GM12891 (cell line): ENCODE results near the gene SLCO3A1.

Experiments
- DNase-seq: peaks from one replicate; pipeline ENCODE4 v3.0.0; 2011; ENCODE audit warnings: low spot score; ENCODE audit not compliant: insufficient read length
- FAIRE-seq: peaks from 2 replicates; lab custom pipeline; 2011; peaks lifted over from hg19 to GRCh38; lab: Jason Lieb, UNC
- PAX5 ChIP-seq: IDR thresholded peaks from 2 replicates; pipeline ENCODE4 v1.6.1; 2011; ENCODE audit warnings: low read length, moderate library complexity, mild to moderate bottlenecking; ENCODE audit not compliant: insufficient read depth, severe bottlenecking
- POLR2A ChIP-seq: IDR thresholded peaks from 2 replicates; pipeline ENCODE4 v1.6.1; 2011; ENCODE audit warnings: low read depth, low read length, control low read depth
- POLR2AphosphoS5 ChIP-seq: IDR thresholded peaks from 2 replicates; pipeline ENCODE4 v1.6.1; 2011; ENCODE audit warnings: low read depth, low read length, control low read depth
- POU2F2 ChIP-seq: IDR thresholded peaks from 2 replicates; pipeline ENCODE4 v1.6.1; 2011; ENCODE audit warnings: low read depth, mild to moderate bottlenecking, control low read depth, low read length, moderate library complexity
- SPI1 ChIP-seq: IDR thresholded peaks from 2 replicates; pipeline ENCODE4 v1.6.1; 2011; ENCODE audit warnings: low read depth, low read length, control low read depth
- TAF1 ChIP-seq: IDR thresholded peaks from 2 replicates; pipeline ENCODE4 v1.6.1; 2011; ENCODE audit warnings: low read depth, low read length, control low read depth

Gene SLCO3A1

GRCh38 chr15:91879158-91879557 lies 25.6 kb downstream of the SLCO3A1 start:
- FAIRE-seq (no peak), DNase-seq (no peak)
- TF ChIP-seq POLR2A (no peak), SPI1 (no peak), POLR2AphosphoS5 (no peak), TAF1 (no peak), PAX5 (no peak), POU2F2 (no peak)

- no peak for FAIRE-seq
- DNase-seq, result no peak
- TF ChIP-seq POLR2A (no peak), TAF1 (no peak), POLR2AphosphoS5 (no peak), POU2F2 (no peak), SPI1 (no peak), PAX5 (no peak)
Measured at GRCh38 chr15:91880373-91880772, 26.9 kb downstream of the SLCO3A1 start.

GRCh38 chr15:91881569-91882297 lies 28.2 kb downstream of the SLCO3A1 start:
- DNase-seq (no peak), FAIRE-seq (no peak)
- no peak for TF ChIP-seq POLR2AphosphoS5
- TF ChIP-seq TAF1, result no peak
- no peak for TF ChIP-seq PAX5
- TF ChIP-seq POU2F2, result no peak
- TF ChIP-seq SPI1, result no peak
- TF ChIP-seq POLR2A, result no peak

GRCh38 chr15:91882858-91883586 lies 29.5 kb downstream of the SLCO3A1 start:
- TF ChIP-seq POU2F2, result no peak
- no peak for TF ChIP-seq PAX5
- no peak for TF ChIP-seq TAF1
- no peak for TF ChIP-seq POLR2AphosphoS5
- TF ChIP-seq POLR2A, result no peak
- no peak for TF ChIP-seq SPI1
- DNase-seq (no peak), FAIRE-seq (no peak)

- TF ChIP-seq POLR2AphosphoS5 (no peak), PAX5 (no peak), POU2F2 (no peak), SPI1 (no peak), TAF1 (no peak), POLR2A (no peak)
- no peak for FAIRE-seq
- no peak for DNase-seq
Measured at GRCh38 chr15:91884606-91885005, 31.1 kb downstream of the SLCO3A1 start.

GRCh38 chr15:91885054-91885453 lies 31.5 kb downstream of the SLCO3A1 start:
- no peak for TF ChIP-seq SPI1
- TF ChIP-seq POLR2A, result no peak
- TF ChIP-seq TAF1, result no peak
- TF ChIP-seq POU2F2, result no peak
- no peak for TF ChIP-seq PAX5
- TF ChIP-seq POLR2AphosphoS5, result no peak
- DNase-seq (no peak), FAIRE-seq (no peak)

GRCh38 chr15:91885714-91886270 lies 32.3 kb downstream of the SLCO3A1 start:
- TF ChIP-seq POLR2AphosphoS5, result no peak
- no peak for TF ChIP-seq TAF1
- no peak for TF ChIP-seq PAX5
- no peak for TF ChIP-seq SPI1
- TF ChIP-seq POU2F2, result no peak
- no peak for TF ChIP-seq POLR2A
- no peak for FAIRE-seq
- DNase-seq, result no peak

GRCh38 chr15:91886878-91887277 lies 33.4 kb downstream of the SLCO3A1 start:
- TF ChIP-seq POLR2AphosphoS5, result no peak
- no peak for TF ChIP-seq TAF1
- no peak for TF ChIP-seq PAX5
- TF ChIP-seq POU2F2, result no peak
- TF ChIP-seq POLR2A, result no peak
- no peak for TF ChIP-seq SPI1
- DNase-seq (no peak), FAIRE-seq (no peak)

GRCh38 chr15:91887321-91887720 lies 33.8 kb downstream of the SLCO3A1 start:
- DNase-seq (no peak), FAIRE-seq (no peak)
- TF ChIP-seq PAX5 (no peak), POLR2AphosphoS5 (no peak), TAF1 (no peak), POU2F2 (no peak), SPI1 (no peak), POLR2A (no peak)

- TF ChIP-seq SPI1 (no peak), TAF1 (no peak), PAX5 (no peak), POLR2AphosphoS5 (no peak), POU2F2 (no peak), POLR2A (no peak)
- DNase-seq (no peak), FAIRE-seq (no peak)
Measured at GRCh38 chr15:91887921-91888373, 34.4 kb downstream of the SLCO3A1 start.

- no peak for FAIRE-seq
- DNase-seq, result no peak
- TF ChIP-seq PAX5 (no peak), POLR2AphosphoS5 (no peak), SPI1 (no peak), POLR2A (no peak), POU2F2 (no peak), TAF1 (no peak)
Measured at GRCh38 chr15:91889111-91889815, 35.8 kb downstream of the SLCO3A1 start.
